Mucosa of gallbladder (tissue), 1 donor: ENCODE measurements around the gene MRPS35. TPM values are rescaled to one million over a fixed set of nuclear protein-coding genes. Genes with fewer than 3 reads are reported as not detected.
"Not testable (repeated sequence)": the region's sequence is repeated elsewhere in the genome, so short reads cannot be mapped to it uniquely, and the experiment has no call there.

Experiments
- DNase-seq: peaks from one replicate; pipeline ENCODE4 v3.0.0-alpha.2; 2020; ENCODE audit warnings: low spot score
- total RNA-seq: library from RNA; stranded (reverse); gene quantifications from one replicate; pipeline ENCODE4 v1.2.1, GENCODE V29; 2021
- donor health status: DM: no; HTN: no; CAD: no.

The MRPS35 gene
- total RNA-seq, 1 donor from 2014 or later, result 39.9 TPM

DNA sequence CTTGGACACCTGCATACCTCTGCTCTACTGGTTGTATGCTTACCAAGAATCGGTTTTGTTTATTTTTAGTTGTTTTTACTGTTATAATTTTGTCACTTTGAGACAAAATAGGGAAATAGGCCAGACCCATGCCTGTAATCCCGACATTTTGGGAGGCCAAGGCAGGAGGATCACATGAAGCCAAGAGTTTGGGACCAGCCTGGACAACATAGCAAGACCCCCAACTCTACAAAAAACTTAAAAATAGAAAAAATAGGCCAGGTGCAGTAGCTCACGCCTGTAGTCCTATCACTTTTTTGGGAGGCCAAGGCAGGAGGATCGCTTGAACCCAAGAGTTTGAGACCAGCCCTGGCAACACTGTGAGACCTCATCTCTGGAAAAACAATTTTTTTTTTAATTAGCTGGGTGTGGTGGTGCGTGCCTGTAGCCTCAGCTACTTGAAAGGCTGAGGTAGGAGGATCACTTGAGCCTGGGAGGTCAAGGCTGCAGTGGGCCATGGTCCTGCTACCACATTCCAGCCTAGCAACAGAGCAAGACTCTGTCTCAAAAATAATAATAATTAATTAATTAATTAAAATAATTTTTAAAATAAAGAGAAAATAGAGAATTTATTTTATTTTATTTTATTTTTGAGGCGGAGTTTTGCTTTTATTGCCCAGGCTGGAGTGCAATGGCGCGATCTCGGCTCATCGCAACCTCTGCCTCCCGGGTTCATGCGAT is 1.3 kb upstream of the MRPS35 start:
- no peak for DNase-seq

- no peak for DNase-seq
Measured at GRCh38 chr12:27709932-27710591, 570 bp upstream of the MRPS35 start.

DNA sequence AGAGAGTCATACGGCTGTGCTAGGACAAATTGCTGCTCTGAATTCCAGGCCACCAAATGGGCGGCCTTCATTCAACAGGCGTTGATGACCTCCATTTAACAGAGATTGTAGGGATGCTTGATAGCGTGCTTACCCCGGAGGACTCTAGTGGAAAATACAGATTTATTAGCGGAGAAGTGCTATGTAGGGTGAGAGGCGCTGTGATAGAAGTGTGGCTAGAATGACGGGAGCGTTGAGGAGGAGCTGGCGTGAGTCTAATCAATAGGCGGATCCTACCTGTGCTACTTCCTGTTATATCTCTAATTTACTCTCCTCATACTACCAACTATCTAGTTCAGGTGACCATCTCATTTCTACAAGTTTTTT is 668 bp downstream of the MRPS35 start:
- DNase-seq, result no peak

DNA sequence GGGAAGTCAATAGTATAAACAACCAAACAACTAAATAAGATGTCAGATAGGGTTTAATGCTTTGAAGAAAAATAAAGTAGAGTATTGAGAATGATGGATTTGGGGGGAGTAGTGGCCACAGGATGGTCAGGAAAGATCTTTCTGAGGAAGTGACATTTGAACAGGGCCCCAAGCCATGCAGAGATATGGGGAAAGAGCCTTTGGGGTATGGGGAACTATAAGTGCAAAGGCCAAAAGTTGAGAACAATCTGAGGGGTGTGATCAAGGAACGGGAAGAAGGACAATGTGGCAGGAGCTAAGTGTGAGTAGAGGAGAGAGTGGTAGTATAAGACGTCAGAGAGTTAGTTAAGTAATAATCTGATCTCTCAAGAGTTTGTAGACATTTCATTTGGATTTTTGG is 1.3 kb downstream of the MRPS35 start:
- no peak for DNase-seq

GRCh38 chr12:27723212-27723611 is 12.6 kb downstream of the MRPS35 start:
- DNase-seq, result no peak

GRCh38 chr12:27730097-27730588 is 19.5 kb downstream of the MRPS35 start:
- no peak for DNase-seq

- no peak for DNase-seq
Measured at GRCh38 chr12:27732281-27732680, 21.6 kb downstream of the MRPS35 start.

DNA sequence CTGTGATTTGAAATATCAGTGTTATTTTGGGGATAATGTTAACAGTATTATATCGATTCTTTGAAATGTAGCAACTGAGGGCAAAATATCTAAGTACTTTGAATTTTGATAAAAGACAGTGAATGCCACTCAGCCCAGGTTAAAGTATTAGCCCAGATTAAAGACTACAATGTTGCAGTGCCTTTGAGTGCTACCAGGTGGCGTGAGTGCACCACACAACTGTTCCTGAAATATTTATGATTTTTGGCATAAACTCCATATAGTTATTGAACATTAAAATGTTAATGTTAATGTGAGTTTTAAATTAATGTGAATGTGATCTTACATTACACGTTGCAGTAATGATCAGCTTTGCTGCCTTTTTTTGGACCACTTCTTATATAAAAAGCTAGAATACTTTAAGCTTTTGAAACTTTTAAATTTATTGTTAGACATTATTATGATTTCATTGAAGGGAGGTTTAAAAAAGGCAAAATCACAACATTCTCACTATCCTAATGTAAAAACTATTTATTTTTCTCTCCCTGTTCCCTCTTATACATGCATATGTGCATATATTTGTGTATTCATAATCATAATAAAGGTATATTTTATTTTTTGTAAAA is 22.5 kb downstream of the MRPS35 start:
- no peak for DNase-seq

GRCh38 chr12:27733791-27734190 is 23.2 kb downstream of the MRPS35 start:
- no peak for DNase-seq

GRCh38 chr12:27734321-27734720 is 23.7 kb downstream of the MRPS35 start:
- DNase-seq, result not testable (repeated sequence)

GRCh38 chr12:27743601-27744000 is 33.0 kb downstream of the MRPS35 start:
- DNase-seq, result no peak

- not testable (repeated sequence) for DNase-seq
Measured at GRCh38 chr12:27745734-27746133, 35.1 kb downstream of the MRPS35 start.

DNA sequence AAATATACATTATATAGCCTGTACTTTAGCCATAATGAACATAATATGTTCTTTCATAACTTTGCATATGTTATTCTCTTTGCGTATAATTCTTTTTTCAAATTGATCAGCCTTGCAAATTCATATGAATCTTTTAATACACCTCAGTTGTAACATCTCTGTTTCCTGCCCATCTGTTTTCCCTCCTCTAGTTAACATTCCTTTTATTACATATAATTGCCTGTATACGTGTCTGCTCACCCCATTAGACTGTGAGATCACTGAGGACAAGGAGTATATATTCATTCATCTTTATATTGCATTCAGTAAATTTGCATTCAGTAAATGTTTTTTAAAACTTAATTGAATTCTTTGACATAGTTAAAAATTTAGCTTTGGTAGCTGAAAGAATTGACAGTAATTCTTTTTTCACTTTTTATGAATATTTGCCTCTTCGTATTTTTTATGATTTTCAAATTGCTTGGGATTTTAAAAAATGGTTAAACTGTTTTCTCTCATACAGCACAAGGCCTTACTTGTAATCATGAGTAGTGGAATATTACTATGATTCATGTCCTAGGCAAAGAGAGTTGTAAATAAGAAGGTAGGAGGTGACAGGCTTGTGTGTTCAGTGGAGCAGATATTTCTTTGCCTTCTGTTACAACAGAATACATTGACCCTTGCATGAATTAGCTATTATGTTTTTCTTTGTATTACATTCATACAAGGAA is 36.6 kb downstream of the MRPS35 start:
- DNase-seq, result no peak

GRCh38 chr12:27751386-27752047 is 40.9 kb downstream of the MRPS35 start:
- peak; percentile 72 for DNase-seq

GRCh38 chr12:27754795-27755194 is 44.2 kb downstream of the MRPS35 start:
- DNase-seq, result no peak

DNA sequence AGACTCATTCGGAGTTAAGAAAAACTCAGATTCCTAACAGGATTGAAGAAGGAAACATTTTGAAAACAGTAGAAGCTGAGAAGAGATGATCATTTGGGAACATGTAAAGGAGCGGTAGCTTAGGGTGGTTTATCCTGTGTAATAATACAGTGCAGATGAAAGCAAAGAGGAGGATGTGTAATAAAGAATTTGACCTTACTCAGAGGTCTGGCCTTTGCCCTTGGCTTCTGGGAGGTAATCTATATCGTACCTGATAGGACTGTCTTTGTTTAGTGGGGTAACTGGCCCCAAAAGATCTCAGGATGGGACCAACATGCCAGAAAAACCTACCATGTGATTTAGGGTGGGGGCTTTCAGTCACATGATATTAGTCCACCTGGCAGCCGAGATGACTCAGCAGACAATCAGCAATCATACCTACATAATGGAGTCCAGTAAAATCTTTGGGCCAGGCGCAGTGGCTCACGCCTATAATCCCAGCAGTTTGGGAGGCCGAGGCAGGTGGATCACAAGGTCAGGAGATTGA is 46.1 kb downstream of the MRPS35 start:
- no peak for DNase-seq

GRCh38 chr12:27762757-27763156 is 52.1 kb downstream of the MRPS35 start:
- no peak for DNase-seq

- DNase-seq, result no peak
Measured at GRCh38 chr12:27766587-27766986, 56.0 kb downstream of the MRPS35 start.

GRCh38 chr12:27769142-27769673 is 58.6 kb downstream of the MRPS35 start:
- DNase-seq, result no peak

DNA sequence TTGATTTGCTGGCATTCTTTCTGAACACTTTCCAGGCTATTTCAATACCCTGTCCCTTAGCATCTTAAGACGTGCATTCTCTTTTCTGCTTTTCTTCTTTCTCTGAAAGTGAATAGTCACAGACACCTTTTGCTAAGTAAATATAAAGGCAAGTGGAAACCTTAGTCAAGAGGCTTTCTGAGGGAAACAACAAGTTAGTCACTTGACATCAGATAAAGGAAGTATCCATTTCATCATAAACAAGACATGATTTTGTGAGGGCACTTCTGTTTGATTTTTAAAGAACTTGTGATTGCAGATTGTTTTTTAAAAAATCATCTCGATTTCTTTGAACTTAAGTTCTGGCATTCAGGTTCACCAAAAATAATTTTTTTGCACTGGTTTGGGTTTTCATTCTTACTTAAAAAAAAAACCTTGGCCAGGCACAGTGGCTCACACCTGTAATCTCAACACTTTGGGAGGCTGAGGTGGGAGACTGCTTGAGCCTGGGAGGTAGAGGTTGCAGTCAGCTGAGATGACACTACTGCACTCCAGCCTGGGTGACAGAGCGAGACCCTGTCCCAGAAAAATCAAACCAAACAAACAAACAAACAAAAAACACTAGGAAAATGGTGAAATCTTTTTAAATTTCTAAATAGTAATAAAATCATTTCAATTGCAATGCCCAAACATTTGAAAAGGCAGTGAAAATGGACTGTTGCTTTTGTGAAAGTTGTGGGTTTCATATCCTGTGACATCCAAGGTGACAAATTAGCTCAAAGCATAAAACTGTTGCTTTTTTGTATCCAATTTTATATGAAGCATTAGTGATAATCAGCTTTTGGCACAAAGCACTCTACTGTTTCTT is 61.1 kb downstream of the MRPS35 start:
- no peak for DNase-seq
